Adrenal gland (tissue), 12 donors: ENCODE data around the gene CHD2. TPM values are rescaled to one million over a fixed set of nuclear protein-coding genes. Genes with fewer than 3 reads are reported as not detected.
A peak's percentile ranks its signal among the peaks of the same experiment; 100 is the strongest.

Source experiments
- DNase-seq, 7 donors: peaks; one replicate each; pipeline ENCODE4 v3.0.0-alpha.2; 2019 to 2020
- H3K27ac ChIP-seq, 5 donors: fragments of 200-600 bp; sonication (generic) in 4 of 5; 1 replicate in 3 of 5; 2 replicates in 2 of 5; pipeline versions ENCODE4 v1.5.1 to v1.8.0; 2016 to 2020; ENCODE audit warnings: mild to moderate bottlenecking in 1 of 5
- H3K27me3 ChIP-seq: fragments of 200-600 bp; 2 replicates; pipeline ENCODE4 v1.8.0; 2021
- H3K36me3 ChIP-seq, 2 donors: fragments of 200-600 bp; replicated peaks in 1 of 2; 1 replicate in 1 of 2; 2 replicates in 1 of 2; pipeline versions ENCODE4 v1.5.1 to v1.8.0; 2018 to 2022
- H3K4me1 ChIP-seq, 2 donors: fragments of 200-600 bp; replicated peaks in 1 of 2; 1 replicate in 1 of 2; 2 replicates in 1 of 2; pipeline versions ENCODE4 v1.5.1 to v1.8.0; 2018 to 2021
- H3K4me3 ChIP-seq, 4 donors: fragments of 200-600 bp; sonication (generic) in 3 of 4; one replicate each; pipeline ENCODE4 v1.5.1; 2016 to 2018
- H3K9me3 ChIP-seq, 3 donors: fragments of 200-600 bp; sonication (generic) in 1 of 3; replicated peaks in 1 of 3; 1 replicate in 2 of 3; 2 replicates in 1 of 3; pipeline versions ENCODE4 v1.5.1 to v1.8.0; 2016 to 2021
- POLR2A ChIP-seq, 2 donors: fragments of 450-650 bp; IDR thresholded peaks; one replicate each; pipeline ENCODE4 v1.6.1; 2017; ENCODE audit warnings: antibody characterized with exemption in 2 of 2, mild to moderate bottlenecking in 2 of 2, moderate library complexity in 1 of 2
- WGBS, 4 donors: extraction: QIAGEN DNeasy Blood & Tissue Kit in 2 of 4; methylation state at CpG; one replicate each; pipeline versions ENCODE4 v1.1.5 to v1.1.7; 2013 to 2017; 5-methylcytosine and 5-hydroxymethylcytosine counted together
- intact Hi-C, 2 donors: fragments of 100-400 bp; cut with DNase I; formaldehyde crosslinking; loops; one replicate each; pipeline versions ENCODE4 v1.14.1 to v1.15.0; 2022 to 2023
- polyA plus RNA-seq, 3 donors: library from polyadenylated mRNA; stranded (reverse); fragments of 200-250 nt in 2 of 3; fragments of 350-450 nt in 1 of 3; fragmentation: Illumina TruSeq in 1 of 3; extraction: RNeasy Lipid Tissue Mini Kit (QIAGEN cat#74804) in 1 of 3; gene quantifications; one replicate each; pipeline ENCODE4 v1.2.3, GENCODE V29; 2013 to 2014
- total RNA-seq, 9 donors: library from RNA; depleted of rRNA in 4 of 9; stranded (reverse); fragments of >200 nt in 4 of 9; fragments of 120-200 nt in 1 of 9; fragmentation: NEBNext Ultra II Directional in 1 of 9; extraction: Animal tissue kit (Norgen Biotek cat#: 25700) in 1 of 9; gene quantifications; one replicate each; pipeline versions ENCODE4 v1.1.0 to v1.2.4, GENCODE V29; 2013 to 2023
- TF ChIP-seq, protein P1 (sequence below), 6 experiments: fragments of 450-650 bp in 4 of 6; fragments of 200-600 bp in 2 of 6; sonication (generic) in 1 of 6; IDR thresholded peaks; 1 replicate in 5 of 6; 2 replicates in 1 of 6; pipeline versions ENCODE4 v1.5.1 to v1.8.0; 2016 to 2021; ENCODE audit warnings: antibody characterized with exemption in 6 of 6, mild to moderate bottlenecking in 2 of 6, moderate library complexity in 1 of 6
- donor health status: healthy with polysubstance abuse.
- donor health status: Bipolar disorder and iron deficiency.
- donor health status: DM: yes; HTN: yes; CAD: no.
- donor health status: DM: no; HTN: no; CAD: no.
- donor health status: DM: no; HTN: no; CAD: no.
- donor health status: DM: yes; HTN: yes; CAD: no.

The CHD2 gene
- total and polyA plus RNA-seq, 12 donors, result 40.1 to 115 (median 70.9) TPM

DNA sequence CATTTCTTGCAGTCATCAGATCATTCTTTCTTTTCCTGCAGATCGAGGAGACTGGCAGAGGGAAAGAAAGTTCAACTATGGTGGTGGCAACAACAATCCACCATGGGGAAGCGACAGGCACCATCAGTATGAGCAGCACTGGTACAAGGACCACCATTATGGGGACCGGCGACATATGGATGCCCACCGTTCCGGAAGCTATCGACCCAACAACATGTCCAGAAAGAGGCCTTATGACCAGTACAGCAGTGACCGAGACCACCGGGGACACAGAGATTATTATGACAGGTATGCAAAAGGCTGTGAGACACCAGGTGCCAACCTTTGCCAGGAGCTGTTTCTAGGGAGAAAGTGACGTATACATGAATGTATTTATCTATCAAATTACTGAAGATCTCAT lies 119.8 kb downstream of the CHD2 start:
- no peak overlapping the region for H3K27ac ChIP-seq
- no peaks in the 10 kb centered on the region for H3K27me3 ChIP-seq
- H3K4me3 ChIP-seq, result no peak overlapping the region
- DNase-seq, result peak in 2 of 7 donors; percentile 20 to 50
- no peaks in the 10 kb centered on the region for H3K9me3 ChIP-seq
- peaks cover 0 to 6% of the 10 kb centered on the region in 2 donors for H3K4me1 ChIP-seq
- no peak for TF ChIP-seq POLR2A (IDR thresholded peaks at IDR 0.05)
- TF ChIP-seq, protein P1, sequence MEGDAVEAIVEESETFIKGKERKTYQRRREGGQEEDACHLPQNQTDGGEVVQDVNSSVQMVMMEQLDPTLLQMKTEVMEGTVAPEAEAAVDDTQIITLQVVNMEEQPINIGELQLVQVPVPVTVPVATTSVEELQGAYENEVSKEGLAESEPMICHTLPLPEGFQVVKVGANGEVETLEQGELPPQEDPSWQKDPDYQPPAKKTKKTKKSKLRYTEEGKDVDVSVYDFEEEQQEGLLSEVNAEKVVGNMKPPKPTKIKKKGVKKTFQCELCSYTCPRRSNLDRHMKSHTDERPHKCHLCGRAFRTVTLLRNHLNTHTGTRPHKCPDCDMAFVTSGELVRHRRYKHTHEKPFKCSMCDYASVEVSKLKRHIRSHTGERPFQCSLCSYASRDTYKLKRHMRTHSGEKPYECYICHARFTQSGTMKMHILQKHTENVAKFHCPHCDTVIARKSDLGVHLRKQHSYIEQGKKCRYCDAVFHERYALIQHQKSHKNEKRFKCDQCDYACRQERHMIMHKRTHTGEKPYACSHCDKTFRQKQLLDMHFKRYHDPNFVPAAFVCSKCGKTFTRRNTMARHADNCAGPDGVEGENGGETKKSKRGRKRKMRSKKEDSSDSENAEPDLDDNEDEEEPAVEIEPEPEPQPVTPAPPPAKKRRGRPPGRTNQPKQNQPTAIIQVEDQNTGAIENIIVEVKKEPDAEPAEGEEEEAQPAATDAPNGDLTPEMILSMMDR (IDR thresholded peaks at IDR 0.05), result no peak
- intact Hi-C loops, result loop anchor here (10.0 kb wide), 2 partner anchors 215 to 225 kb away; no protein-coding TSS in a partner anchor
- 91 to 96% (median 94%) methylated on average over 10 of the region's 10 CpGs for WGBS, 4 donors
- H3K36me3 ChIP-seq, result peaks cover 0 to 97% of the 10 kb centered on the region in 2 donors

DNA sequence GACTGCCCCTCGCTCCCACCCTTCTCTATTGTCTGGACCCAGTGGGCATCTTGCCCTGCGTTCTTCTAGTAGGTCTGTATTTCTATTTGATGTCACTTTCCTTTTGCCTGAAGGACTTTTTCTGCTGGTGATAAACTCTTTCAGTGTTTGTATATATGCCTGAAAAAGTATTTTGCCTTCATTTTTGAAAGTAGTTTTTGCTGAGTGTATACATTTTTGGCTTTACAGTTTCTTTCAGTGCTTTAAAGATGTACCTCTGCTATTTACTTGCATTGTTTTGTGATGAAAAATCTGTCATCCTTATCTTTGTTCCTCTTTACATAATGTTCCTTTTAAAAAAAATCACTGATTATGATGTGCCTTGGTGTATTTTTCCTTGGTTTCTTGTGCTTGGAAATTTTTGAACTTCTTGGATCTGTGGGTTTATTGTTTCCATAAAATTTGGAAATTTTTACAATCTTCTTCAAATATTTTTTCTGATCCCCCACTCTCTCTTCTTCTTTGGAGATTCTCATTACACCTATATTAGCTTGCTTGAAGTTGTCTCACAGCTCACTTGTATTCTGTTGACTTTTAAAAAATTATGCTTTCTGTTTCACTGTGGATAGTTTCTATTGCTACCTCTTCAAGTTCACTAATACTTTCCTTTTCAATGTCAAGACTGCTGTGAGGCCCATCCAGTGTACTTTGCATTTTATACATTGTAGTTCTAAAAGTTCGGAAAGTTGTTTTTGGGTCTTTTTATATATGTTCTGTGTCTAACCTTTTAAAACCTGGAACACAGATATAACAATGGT lies 121.0 kb downstream of the CHD2 start:
- no peaks in the 10 kb centered on the region for H3K9me3 ChIP-seq
- H3K36me3 ChIP-seq, result peaks cover 0 to 97% of the 10 kb centered on the region in 2 donors
- DNase-seq, result peak in 2 of 7 donors; percentile 20 to 48
- H3K27ac ChIP-seq, result peak overlapping the region in 1 of 5 donors; percentile 7
- TF ChIP-seq POLR2A (IDR thresholded peaks at IDR 0.05), result no peak
- TF ChIP-seq, protein P1 (IDR thresholded peaks at IDR 0.05), result no peak
- peaks cover 0 to 6% of the 10 kb centered on the region in 2 donors for H3K4me1 ChIP-seq
- no peak overlapping the region for H3K4me3 ChIP-seq
- 94 to 96% (median 95%) methylated on average over 3 of the region's 3 CpGs for WGBS, 4 donors
- intact Hi-C loops, result loop anchor here in 1 of 2 donors (10.0 kb wide), 1 partner anchor 216 kb away; no protein-coding TSS in a partner anchor
- no peaks in the 10 kb centered on the region for H3K27me3 ChIP-seq

DNA sequence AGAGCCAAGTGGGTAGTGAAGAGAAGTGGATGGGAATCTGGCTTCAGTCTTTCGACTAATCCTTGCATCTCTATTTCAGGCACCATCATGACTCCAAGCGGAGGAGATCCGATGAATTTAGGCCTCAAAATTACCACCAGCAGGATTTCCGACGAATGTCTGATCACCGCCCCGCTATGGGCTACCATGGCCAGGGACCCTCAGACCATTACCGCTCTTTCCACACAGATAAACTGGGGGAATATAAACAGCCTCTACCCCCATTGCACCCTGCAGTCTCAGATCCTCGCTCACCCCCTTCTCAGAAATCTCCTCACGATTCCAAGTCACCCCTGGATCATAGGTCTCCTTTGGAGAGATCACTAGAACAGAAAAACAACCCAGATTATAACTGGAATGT lies 124.2 kb downstream of the CHD2 start:
- Histone ChIP-seq H3K27me3 (no peaks in the 10 kb centered on the region), H3K36me3 (peaks cover 0 to 82% of the 10 kb centered on the region in 2 donors), H3K9me3 (no peaks in the 10 kb centered on the region), H3K4me3 (no peak overlapping the region), H3K27ac (no peak overlapping the region), H3K4me1 (peaks cover 15 to 34% of the 10 kb centered on the region in 2 donors)
- TF ChIP-seq, protein P1 (IDR thresholded peaks at IDR 0.05), result no peak
- no peak for TF ChIP-seq POLR2A (IDR thresholded peaks at IDR 0.05)
- intact Hi-C loops, result loop anchor here in 1 of 2 donors (10.0 kb wide), 1 partner anchor 219 kb away; no protein-coding TSS in a partner anchor
- 94 to 97% (median 96%) methylated on average over 10 of the region's 10 CpGs for WGBS, 4 donors
- peak in 2 of 7 donors; percentile 16 to 46 for DNase-seq
